ENCODE measurements around the gene SIVA1.
"Not testable (repeated sequence)": the region's sequence is repeated elsewhere in the genome, so short reads cannot be mapped to it uniquely, and the experiment has no call there.

The SIVA1 gene

DNA sequence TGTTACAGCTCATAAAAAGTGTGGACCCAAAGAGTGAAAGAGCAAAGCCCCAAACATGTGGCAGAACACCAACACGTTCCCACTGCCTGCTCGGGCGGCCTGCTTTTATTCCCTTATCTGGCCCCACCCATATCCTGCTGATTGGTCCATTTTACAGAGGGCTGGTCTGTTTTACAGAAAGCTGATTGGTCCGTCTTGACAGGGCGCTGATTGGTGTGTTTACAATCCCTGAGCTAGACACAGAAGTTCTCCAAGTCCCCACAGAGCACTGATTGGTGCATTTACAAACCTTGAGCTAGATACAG, 2.2 kb upstream of the SIVA1 start:
- not testable (repeated sequence) for DNase-seq (ENCODE audit: low read depth in 2 of 2)

DNA sequence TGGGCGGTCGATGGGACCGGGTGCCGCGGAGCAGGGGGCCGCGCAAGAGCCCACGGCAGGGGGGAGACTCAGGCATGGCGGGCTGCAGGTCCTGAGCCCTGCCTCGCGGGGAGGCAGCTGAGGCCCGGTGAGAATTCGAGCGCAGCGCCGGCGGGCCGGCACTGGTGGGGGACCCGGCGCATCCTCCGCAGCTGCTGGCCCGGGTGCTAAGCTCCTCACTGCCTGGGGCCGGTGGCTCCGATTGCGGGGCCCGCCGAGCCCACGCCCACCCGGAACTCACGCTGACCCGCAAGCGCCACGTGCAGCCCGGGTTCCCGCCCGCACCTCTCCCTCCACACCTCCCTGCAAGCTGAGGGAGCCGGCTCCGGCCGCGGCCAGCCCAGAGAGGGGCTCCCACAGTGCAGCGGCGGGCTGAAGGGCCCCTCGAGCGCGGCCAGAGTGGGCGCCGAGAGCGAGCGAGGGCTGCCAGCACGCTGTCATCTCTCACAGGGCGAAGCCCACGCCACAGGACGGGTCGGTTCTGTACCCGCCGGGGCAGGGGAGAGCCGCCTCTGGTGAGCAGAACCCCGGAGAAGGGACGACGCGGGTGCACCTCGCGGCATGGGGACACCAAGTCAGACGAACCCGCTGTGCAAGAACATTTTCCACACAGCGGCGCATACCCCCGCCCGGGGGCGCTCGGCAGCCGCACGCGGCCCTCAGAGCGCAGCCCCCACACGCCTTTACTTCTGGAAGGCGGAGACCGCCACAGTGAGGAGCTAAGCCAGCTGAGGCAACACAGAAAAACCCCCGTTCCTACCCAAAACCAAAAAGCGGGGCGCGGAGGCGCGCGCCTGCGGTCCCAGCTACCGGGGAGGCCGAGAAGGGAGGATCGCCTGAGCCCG, 1.2 kb upstream of the SIVA1 start:
- no peak for DNase-seq (ENCODE audit: low read depth in 2 of 2)

DNA sequence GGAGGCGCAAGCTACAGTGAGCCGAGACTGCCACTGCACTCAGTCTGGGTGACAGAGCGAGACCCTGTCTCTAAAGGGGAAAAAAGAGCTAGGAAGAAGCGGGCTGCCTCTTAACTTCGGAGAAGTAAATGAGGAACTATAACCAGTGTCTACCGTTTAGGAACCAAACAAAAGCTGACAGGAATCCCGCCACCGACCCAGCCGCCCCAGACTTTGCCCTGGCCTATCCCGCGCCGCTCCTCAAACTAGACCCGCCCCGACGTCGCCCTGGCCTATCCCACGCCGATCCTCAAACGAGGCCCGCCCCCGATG, 568 bp upstream of the SIVA1 start:
- no peak for DNase-seq (ENCODE audit: low read depth in 2 of 2)

DNA sequence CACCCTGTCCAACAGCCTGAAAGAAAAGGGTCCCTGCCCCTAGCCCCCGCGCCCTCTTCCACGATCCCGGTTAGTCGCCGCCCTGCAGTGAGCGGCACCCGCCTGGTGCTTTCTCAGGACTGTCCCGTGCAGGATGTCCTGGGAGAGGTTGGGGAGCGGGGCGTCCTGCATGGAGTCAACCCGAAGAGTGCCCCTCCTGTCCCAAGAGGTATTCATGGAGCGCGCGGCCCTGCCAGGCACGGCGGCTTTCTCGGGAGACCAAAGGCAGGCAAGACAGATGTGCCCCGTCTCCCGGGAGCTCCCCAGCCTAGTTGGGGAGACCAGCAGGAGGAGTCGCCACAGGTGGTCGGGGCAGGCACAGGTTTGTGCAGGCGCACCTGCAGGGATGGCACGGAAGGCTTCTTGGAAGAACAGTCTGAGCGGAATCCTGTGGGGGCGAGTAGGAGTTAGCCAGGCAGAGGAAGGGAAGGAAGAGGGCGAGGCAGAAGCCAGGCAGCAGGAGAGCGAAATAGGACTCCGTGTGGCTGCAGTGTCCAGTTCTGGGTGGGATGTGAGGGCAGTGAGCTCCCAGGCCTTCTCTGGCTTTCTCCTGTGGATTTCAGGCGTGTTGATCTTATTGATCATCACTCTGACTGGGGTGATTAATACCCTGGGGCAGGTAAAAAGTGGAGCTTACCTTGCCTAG, 723 bp downstream of the SIVA1 start:
- no peak for DNase-seq (ENCODE audit: low read depth in 2 of 2)

DNA sequence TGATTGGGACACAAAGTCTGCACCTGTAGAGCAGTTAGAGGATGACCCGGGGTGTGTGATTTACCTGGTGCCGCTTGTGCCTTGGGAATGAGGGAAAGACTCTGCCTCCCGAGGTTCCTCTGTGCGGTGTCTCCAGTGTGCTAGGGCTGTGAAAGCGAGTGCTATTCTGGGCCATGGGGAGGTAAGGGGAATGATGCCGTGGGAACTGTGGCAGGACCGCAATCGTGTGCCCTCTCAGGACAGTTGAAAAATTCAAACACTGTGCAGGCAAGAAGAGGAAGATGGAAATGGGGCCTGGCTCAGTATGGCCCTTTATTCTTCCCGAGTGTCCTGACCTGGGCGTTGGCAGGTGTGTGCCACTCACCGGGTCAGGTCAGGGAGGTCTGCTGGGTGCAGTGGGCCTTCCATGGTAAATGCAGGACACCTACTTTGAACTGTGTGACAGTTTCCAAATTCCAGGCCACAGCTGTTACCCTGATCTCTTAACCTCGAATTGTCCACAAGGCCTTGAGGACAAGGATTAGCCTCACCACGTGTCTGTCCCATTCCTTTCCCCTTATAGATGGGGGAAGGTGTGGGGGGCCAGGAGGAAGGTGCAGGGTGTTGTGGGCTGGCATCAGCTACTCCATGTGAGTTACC, 1.4 kb downstream of the SIVA1 start:
- DNase-seq (ENCODE audit: low read depth in 2 of 2) = no peak

DNA sequence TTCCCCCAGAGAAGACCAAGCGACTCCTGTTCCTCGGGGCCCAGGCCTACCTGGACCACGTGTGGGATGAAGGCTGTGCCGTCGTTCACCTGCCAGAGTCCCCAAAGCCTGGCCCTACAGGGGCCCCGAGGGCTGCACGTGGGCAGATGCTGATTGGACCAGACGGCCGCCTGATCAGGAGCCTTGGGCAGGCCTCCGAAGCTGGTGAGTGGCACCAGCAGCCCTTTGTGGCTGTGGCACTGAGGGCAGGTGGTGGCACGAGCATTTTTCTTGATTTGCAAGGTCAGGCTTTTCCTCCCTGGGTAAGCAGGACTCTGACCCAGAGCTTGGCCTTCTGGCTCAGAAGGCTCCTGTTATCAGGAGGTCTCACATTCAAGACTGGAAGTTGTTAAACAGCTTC, 2.7 kb downstream of the SIVA1 start:
- DNase-seq (ENCODE audit: low read depth in 2 of 2) = no peak

DNA sequence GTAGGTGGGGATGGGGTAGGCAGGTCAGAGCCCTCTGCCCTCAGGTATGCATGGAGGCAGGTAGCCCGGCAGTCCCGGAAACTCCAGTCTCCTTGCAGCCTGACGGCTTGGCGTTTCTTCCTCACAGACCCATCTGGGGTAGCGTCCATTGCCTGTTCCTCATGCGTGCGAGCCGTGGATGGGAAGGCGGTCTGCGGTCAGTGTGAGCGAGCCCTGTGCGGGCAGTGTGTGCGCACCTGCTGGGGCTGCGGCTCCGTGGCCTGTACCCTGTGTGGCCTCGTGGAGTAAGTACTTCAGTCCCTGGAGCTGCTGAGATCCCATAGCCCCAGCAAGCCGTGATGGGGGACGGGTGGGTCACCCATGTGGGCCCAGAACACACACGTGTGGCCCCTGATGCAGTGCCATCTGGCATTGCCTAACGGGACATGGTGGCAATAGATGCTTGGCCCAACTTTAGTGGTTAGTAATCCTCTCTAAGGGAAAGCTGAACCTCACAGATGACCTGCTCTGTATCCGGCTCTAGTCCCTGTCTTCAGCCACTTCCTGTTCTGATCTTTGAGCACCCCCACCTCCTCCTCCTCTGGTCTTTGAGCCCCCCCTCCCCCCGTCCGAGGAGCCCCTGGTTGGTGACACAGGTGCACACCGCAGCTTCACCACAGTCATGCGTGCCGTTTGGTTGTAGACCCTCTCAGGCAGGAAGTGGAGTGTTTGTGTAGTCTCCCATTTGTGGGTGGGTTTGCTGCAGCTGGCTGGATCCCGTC, 3.7 kb downstream of the SIVA1 start:
- DNase-seq (ENCODE audit: low read depth in 2 of 2) = no peak

DNA sequence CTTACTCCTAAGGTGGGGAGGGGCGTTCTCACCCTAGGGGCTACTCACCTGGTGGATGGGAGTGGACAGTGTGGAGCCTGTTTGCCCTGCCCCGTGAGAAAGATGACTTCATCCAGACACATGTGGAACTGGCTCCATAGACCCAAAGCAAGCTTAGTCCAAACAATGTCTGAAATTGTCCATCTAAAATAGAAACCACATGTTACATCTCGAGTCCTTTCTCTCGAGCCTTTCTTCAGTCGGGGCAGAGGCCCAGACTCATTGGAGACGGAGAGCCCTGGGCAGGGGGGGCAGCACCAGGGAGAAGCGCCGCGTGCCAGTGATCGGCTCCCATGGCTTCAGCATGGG, 4.3 kb downstream of the SIVA1 start:
- no peak for DNase-seq (ENCODE audit: low read depth in 2 of 2)

DNA sequence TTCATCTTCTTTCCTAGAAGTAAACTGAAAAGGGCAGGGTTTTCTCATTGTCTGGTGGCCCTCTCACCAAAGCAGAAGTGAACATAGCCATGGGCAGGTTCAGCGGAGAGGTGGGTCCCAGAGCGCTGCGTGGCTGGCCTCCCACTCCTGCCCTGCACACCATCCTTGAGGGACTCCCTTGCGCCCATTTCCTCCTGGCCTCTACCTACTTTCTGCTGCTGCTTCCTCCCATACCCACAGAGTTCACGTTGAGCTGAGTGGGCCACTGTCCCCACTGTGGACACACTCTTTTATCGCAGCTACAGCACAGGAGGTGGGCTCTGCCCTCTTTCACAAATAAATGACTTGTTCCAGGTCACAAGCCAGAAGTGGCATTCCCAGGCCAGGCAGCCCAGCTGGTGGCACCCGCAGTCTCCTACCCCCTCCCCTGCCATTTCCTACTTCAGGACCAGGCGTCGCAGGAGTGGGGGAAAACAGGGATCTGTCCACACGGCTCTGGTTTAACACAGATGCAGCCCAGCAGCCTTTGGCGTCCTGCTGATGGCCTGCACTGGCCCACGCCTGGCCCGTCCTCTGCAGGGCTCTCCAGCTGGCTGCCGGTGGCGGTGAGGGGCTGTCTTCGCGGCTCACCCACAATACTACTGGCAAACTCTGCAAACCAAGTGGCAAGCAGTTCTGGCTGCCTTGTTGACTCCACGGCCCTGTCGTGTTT, 4.9 kb downstream of the SIVA1 start:
- no peak for DNase-seq (ENCODE audit: low read depth in 2 of 2)

DNA sequence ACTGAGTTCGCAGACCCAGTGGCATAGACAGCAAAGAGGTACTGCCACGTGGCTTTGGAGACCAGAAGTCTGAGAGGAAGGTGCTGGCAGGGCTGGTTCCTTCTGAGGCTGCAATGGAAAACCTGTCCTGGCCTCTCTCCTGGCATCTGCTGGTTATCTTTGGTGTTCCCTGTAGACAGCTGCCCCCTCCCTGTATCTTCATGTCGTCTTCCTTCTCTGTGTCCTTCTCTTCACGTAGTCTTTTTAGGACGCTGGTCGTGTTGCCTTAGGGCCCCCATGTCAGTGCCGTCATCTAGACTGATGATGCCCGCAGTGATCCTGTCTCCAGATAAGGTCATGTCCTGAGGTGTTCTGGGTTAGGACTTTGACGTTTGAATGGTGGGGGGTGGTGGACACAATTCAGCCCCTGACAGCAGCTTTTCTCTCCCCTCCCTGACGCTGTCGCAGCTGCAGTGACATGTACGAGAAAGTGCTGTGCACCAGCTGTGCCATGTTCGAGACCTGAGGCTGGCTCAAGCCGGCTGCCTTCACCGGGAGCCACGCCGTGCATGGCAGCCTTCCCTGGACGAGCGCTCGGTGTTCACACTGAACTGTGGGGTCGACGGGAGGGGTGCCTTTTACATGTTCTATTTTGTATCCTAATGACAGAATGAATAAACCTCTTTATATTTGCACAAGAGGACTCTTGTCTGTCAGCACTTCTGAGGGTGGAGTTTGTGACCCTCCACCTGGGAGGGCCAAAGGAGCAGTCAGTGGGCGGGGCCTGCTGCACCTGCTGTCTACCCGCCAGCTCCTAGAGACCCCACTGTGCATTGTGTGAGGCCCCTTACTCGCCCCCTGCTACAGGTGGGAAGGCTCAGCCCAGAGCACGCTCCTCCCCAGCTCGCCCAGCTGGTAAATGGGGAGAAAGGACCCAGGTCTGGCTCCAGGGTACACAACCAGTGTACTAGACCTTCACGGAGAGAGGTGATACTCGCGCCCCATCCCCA, 6.3 kb downstream of the SIVA1 start:
- DNase-seq (ENCODE audit: low read depth in 2 of 2) = no peak

DNA sequence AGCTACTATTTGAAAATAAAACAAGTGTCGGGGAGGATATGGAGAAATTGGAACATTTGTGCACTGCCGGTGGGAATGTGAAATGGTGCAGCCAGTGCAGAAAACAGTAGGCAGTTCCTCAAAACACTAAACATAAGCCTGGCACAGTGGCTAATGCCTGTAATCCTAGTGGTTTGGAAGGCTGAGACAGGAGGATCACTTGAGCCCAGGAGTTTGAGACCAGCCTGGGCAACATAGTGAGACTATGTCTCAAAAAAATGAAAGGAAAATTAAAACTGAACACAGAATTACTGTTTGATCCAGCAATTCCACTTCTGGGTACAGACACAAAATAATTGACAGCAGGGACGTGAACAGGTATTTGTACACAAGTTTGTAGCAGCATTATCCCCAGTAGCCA, 12.6 kb downstream of the SIVA1 start:
- no peak for DNase-seq (ENCODE audit: low read depth in 2 of 2)

DNA sequence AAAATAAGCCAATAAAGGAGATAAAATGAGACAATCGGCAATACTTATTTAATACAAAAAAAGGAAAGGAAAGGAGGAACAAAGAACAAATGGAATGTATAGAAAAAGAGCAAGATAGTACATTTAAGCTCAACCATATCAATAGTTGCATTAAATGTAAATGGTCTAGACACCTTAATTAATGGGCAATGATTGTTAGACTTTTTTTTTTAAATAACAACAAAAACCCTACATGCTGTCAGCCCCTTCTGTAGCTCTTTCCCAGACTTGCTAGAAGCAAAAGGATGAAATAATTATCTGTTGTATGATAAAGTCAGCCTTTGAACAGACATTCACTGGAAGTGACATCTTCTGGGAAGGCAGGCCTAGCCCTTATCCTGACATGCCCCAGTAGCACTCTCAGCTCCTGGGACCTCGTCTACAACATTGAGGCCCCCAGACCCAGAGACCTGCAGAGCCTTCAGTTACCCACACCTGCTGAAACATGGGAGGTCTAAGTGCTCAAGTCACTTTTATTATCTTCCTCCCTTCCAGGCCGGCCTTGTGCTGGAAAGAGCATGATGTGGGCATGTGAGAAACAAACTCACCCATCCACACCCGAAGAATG, 13.4 kb downstream of the SIVA1 start:
- DNase-seq (ENCODE audit: low read depth in 2 of 2) = no peak

DNA sequence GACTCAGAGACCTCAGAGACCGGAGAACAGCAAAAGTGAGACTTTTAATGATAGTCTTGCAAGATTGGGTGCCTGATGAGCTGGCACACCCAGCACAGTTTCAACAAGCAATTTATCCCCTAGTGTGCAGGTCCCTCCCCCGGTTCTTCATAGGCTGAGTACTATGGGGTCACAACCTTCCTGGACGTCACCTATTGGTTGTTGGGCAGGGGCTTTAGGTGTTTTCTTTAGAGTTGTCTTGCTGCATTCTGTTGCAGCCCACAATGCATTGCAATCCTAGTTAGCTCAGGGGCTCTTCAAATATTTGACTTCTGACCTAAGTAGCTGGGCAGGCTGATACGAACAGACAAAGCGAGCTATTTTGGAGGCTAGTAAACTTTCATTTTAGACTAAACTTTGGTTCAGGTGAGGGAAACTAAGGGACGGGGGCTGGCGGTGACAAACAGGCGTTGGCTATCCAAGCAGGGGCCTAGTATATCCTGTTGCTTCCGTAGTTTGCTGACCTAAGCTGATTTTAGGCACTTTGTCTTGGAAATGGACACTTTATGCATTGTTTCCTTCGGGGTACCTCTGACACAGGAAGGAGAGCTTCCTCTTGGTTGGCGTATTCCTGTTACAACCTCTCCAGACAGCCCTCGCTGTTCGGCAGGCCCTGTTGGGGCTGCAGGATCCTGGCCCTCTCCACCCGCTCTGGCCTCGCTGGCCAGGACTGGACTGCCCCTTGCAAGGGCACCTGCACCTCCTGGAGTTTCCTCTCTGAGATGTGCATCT, 14.1 kb downstream of the SIVA1 start:
- DNase-seq (ENCODE audit: low read depth in 2 of 2) = no peak

DNA sequence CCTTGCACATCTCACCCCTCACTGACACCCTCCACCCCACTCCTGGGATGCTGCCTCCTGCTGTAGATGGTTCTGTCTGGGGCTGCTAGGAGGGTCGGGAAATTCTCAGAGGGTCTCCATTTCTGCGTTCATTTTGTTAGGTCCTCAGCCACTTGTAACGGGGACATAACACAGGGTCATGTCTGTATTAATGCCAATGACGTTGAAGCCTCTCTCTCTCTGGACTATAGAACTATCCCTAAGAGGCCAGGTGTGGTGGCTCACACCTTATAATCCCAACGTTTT, 14.6 kb downstream of the SIVA1 start:
- no peak for DNase-seq (ENCODE audit: low read depth in 2 of 2)

DNA sequence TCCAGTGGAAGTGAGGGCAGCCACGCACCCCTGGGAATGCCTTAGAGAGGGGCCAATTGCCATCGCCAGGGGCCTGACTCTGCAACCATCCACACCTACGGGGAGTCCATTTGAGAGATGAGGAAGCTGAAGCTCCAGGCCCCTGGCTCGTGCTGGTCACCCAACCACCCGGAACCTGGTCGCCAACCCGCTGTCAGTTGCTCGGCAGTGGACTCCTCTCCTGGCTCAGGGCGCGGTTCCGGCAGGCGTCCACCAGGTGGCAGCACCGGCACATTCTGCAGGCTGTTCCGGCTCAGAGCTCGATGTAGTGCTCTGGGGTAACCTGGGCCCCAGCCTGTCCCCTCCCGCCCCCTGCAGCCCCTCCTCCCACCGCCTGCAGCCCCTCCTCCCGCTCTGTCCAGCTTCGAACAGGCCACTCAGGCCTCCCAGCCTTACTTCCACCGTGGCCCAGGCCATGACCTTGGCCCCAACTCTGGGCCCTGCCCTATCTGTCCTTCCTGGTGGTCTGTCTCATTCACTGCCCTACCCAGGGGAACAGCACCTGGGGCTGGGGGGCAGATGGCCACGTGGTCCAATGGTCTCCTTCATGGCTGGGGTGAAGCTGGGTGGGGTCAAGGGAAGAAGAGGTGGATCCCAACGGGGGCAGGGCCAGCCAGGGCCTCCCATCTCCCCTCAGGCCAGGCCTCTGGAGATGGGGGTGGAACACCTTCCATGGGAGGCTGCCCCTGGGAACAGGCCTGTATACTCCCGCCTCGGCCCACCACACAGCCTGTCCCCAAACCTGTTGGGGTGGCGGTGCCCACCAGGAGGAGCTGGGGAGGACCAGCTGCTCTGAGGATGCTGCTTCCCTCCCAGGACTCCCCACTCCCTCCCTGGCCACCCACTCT, 15.7 kb downstream of the SIVA1 start:
- DNase-seq (ENCODE audit: low read depth in 2 of 2) = peak; percentile 22 to 32

DNA sequence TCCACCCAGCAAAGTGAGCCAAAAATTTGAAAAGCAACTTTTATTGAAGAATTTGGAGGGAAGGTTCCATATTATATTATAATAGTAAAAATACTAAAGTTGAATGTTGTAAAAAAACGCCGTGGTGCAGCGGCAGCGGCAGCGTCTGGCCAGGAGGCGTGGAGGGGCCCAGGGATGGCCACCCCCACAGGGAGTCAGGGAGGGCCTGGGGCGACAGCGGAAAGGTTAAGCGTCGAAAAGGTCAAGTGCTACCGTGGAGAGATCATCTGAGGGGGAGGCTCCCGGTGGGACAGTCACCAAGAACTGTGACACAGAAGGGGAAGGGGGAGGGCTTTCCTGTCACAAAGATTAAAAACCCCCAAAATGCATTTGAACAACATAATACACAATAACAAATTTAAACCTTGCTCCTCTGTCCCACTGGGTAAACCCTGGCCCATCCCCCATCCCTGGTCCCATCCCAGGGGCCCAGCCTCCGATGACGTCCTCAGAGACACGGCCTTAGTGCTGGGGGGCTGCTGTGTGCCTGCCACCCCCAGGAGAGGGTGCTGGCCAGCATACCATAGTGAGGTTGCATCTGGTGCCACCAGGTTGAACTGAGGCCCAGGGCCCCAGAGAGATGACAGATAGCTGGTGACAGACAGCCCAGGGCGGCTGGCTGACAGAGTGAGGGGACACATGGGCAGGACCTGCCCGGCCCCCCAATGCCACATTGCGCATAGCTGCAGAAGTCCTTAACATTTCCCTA, 16.6 kb downstream of the SIVA1 start:
- DNase-seq (ENCODE audit: low read depth in 2 of 2) = no peak

DNA sequence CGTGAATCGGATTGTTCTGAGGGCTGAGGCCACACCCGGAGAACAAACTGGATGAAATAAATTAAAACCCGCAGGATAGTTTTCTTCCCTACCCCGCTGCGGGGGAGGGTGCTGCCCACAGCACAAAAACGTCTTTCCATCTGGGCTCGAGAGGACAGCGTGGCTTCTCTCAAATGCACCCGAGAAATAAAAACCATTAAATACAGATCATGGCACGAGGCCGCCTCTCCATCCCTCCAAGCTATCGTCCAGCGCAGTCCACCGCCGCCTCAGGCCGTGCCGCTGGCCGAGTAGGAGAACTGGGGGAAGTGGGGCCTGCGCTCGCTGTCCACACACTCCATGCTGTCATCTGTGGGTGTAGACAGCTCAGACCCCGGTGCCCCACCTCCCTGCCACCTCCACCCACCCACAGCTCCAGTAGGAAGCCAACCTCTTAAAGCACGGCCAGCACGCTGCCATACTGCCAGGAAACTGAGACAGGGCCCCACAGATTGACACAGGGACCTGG, 17.2 kb downstream of the SIVA1 start:
- DNase-seq (ENCODE audit: low read depth in 2 of 2) = no peak

DNA sequence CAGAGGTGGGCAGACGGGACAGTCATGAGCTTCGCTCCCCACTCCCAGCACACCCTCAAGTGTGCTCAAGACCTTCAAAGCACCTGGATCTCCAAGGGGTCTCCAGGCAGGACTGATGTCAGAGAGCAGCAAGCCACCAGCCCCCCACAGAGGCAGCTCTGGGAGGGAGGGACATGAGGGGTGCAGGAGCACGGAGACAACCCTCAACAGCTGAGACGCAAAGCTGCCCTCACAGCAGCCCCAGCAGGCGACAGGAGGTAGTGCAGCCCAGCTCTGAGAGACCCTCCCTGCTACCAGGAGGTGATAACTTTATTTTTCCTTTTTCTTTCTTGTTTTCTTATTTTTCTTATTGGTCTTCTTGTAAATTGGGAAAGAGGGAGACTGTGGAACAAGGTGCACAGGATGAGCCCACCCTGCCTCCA, 17.9 kb downstream of the SIVA1 start:
- no peak for DNase-seq (ENCODE audit: low read depth in 2 of 2)

Data from fibroblast of skin of left biceps (primary cell).